Psoas muscle (tissue), 8 donors: Measurements from ENCODE around the gene PWWP2B. TPM values are rescaled to one million over a fixed set of nuclear protein-coding genes. Genes with fewer than 3 reads are reported as not detected.

Experiments
- ATAC-seq, 4 donors: fragments of 200-7000 bp; cut with Tn5 transposase; one replicate each; pipeline ENCODE4 v1.9.1; 2020; ENCODE audit warnings: moderate library complexity in 3 of 4, mild to moderate bottlenecking in 2 of 4
- DNase-seq, 2 donors: peaks; one replicate each; pipeline ENCODE4 v3.0.0-alpha.2; 2020
- H3K27ac ChIP-seq: fragments of 200-600 bp; one replicate; pipeline ENCODE4 v1.8.0; 2022
- H3K27me3 ChIP-seq, 3 donors: fragments of 200-600 bp in 1 of 3; one replicate each; pipeline versions ENCODE4 v1.6.1 to v1.8.0; 2013 to 2022; ENCODE audit warnings: low read length in 2 of 3, mild to moderate bottlenecking in 2 of 3, moderate library complexity in 1 of 3; ENCODE audit not compliant: insufficient read depth in 3 of 3
- H3K36me3 ChIP-seq, 2 donors: fragments of 200-600 bp in 1 of 2; one replicate each; pipeline versions ENCODE4 v1.6.1 to v1.8.0; 2013 to 2022; ENCODE audit warnings: low read depth in 1 of 2, mild to moderate bottlenecking in 1 of 2, moderate library complexity in 1 of 2; ENCODE audit not compliant: insufficient read depth in 1 of 2
- H3K4me1 ChIP-seq: fragments of 200-600 bp; one replicate; pipeline ENCODE4 v1.8.0; 2022
- H3K4me3 ChIP-seq: fragments of 200-600 bp; one replicate; pipeline ENCODE4 v1.8.0; 2022; ENCODE audit warnings: mild to moderate bottlenecking
- H3K9me3 ChIP-seq: fragments of 200-600 bp; one replicate; pipeline ENCODE4 v1.8.0; 2022
- CTCF ChIP-seq: fragments of 200-600 bp; IDR thresholded peaks from one replicate; pipeline ENCODE4 v1.8.0; 2022; ENCODE audit warnings: antibody characterized with exemption
- WGBS, 3 donors: extraction: QIAGEN DNeasy Blood & Tissue Kit; methylation state at CpG; one replicate each; pipeline versions ENCODE4 v1.1.6 to v1.1.7; 2013; 5-methylcytosine and 5-hydroxymethylcytosine counted together
- intact Hi-C, 2 donors: fragments of 100-400 bp; cut with DNase I; formaldehyde crosslinking; loops; one replicate each; pipeline versions ENCODE4 v1.11.0 to v1.14.2; 2022
- polyA plus RNA-seq, 3 donors: library from polyadenylated mRNA; stranded (reverse); fragments of 200-250 nt; gene quantifications; one replicate each; pipeline ENCODE4 v1.2.3, GENCODE V29; 2013
- total RNA-seq, 4 donors: library from RNA; stranded (reverse); fragmentation: NEBNext Ultra II Directional in 2 of 4; extraction: Animal tissue kit (Norgen Biotek cat#: 25700) in 2 of 4; gene quantifications; one replicate each; pipeline versions ENCODE4 v1.2.1 to v1.2.4, GENCODE V29; 2021 to 2023
- donor health status: healthy with polysubstance abuse.
- donor health status: DM: no; HTN: no; CAD: no; lungs with moderate emphysema.
- donor health status: Bipolar disorder and iron deficiency.
- donor health status: healthy.
- donor health status: DM: yes; HTN: yes; CAD: no.
- donor health status: DM: no; HTN: no; CAD: no.
- donor health status: DM: no; HTN: no; CAD: no.
- donor health status: DM: yes; HTN: yes; CAD: no.

The PWWP2B gene
- total and polyA plus RNA-seq, 7 donors: 14.5 to 35.2 (median 22.2) TPM

DNA sequence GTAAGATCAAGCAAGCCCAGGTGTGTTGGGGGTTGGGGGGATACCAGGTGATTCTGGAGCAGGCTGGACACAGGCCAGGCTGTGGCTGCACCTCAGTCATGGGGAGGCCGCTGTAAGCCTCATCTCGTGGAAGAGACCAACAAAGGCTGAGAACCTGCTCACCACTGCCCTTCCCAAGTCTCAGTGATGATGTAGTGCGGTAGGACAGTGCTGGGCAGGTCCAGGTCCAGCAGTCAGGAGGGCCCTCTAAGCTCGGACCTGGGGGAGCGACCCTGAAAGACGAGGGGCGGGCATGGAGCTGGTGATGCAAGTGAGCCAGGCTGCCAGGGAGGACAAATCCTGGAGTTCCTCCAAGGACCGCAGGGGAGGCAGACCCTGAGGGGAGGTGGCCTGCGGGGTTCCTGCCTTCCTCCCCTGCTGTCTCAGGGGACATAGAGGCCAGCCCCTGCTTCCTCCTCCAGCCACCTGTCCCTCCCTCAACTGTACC lies 3.3 kb upstream of the PWWP2B start:
- peak in 1 of 2 donors; percentile 49 for DNase-seq
- peak overlapping the region; percentile 41 for H3K27ac ChIP-seq
- intact Hi-C loops: loop anchor here (5.0 to 10.0 kb wide), 3 partner anchors 184 to 241 kb away; no protein-coding TSS in a partner anchor

GRCh38 chr10:132394201-132394811 lies 2.7 kb upstream of the PWWP2B start:
- TF ChIP-seq CTCF: no peak
- Histone ChIP-seq H3K36me3 (no peaks in the 10 kb centered on the region), H3K9me3 (no peaks in the 10 kb centered on the region), H3K27me3 (no peaks in the 10 kb centered on the region), H3K4me1 (peaks cover 26% of the 10 kb centered on the region), H3K4me3 (no peak overlapping the region), H3K27ac (peak overlapping the region; percentile 91)
- DNase-seq (peak; percentile 13 to 44), ATAC-seq (no peak)
- 70 to 77% (median 71%) methylated on average over 13 of the region's 13 CpGs for WGBS, 3 donors
- intact Hi-C loops: loop anchor here (5.0 to 10.0 kb wide), 3 partner anchors 183 to 240 kb away; no protein-coding TSS in a partner anchor

More for the DNA sequence above, 3.3 kb upstream of the PWWP2B start:
- no peak for ATAC-seq
- WGBS, 3 donors: 62 to 85% (median 66%) methylated on average over 7 to 9 of the region's 9 CpGs
- Histone ChIP-seq H3K27me3 (no peaks in the 10 kb centered on the region), H3K4me3 (no peak overlapping the region), H3K4me1 (peaks cover 25% of the 10 kb centered on the region), H3K9me3 (no peaks in the 10 kb centered on the region), H3K36me3 (no peaks in the 10 kb centered on the region)
- no peak for TF ChIP-seq CTCF

GRCh38 chr10:132394936-132395703 lies 1.9 kb upstream of the PWWP2B start:
- DNase-seq (peak in 1 of 2 donors; percentile 28), ATAC-seq (peak in 3 of 4 donors; percentile 1 to 39 (median 39))
- 71 to 86% (median 79%) methylated on average over 9 to 12 of the region's 12 CpGs for WGBS, 3 donors
- no peaks in the 10 kb centered on the region for H3K9me3 ChIP-seq
- H3K27me3 ChIP-seq: no peaks in the 10 kb centered on the region
- H3K27ac ChIP-seq: peak overlapping the region; percentile 91
- peak overlapping the region; percentile 75 for H3K4me3 ChIP-seq
- peaks cover 34% of the 10 kb centered on the region for H3K4me1 ChIP-seq
- TF ChIP-seq CTCF: no peak
- intact Hi-C loops: loop anchor here (5.0 to 10.0 kb wide), 3 partner anchors 182 to 240 kb away; no protein-coding TSS in a partner anchor
- H3K36me3 ChIP-seq: no peaks in the 10 kb centered on the region

GRCh38 chr10:132395704-132396493 lies 1.1 kb upstream of the PWWP2B start:
- Histone ChIP-seq H3K27me3 (no peaks in the 10 kb centered on the region), H3K27ac (peak overlapping the region; percentile 91), H3K9me3 (no peaks in the 10 kb centered on the region), H3K36me3 (no peaks in the 10 kb centered on the region), H3K4me1 (peaks cover 40% of the 10 kb centered on the region), H3K4me3 (peak overlapping the region; percentile 75)
- peak; percentile 59 to 72 (median 62) for ATAC-seq
- 5 to 37% (median 13%) methylated on average over 40 to 71 of the region's 71 CpGs for WGBS, 3 donors
- intact Hi-C loops: loop anchor here in 1 of 2 donors (2.0 to 10.0 kb wide), 2 partner anchors 53 to 239 kb away; no protein-coding TSS in a partner anchor
- DNase-seq: peak; percentile 87 to 89
- no peak for TF ChIP-seq CTCF
